Fibroblast of the conjunctiva (primary cell): Measurements from ENCODE around the gene ENPP6.
"Not testable (repeated sequence)": the region's sequence is repeated elsewhere in the genome, so short reads cannot be mapped to it uniquely, and the experiment has no call there.

Experiments used
- DNase-seq: peaks from one replicate; pipeline ENCODE4 v3.0.0-alpha.2; 2010; ENCODE audit warnings: low read depth

ENPP6 gene

DNA sequence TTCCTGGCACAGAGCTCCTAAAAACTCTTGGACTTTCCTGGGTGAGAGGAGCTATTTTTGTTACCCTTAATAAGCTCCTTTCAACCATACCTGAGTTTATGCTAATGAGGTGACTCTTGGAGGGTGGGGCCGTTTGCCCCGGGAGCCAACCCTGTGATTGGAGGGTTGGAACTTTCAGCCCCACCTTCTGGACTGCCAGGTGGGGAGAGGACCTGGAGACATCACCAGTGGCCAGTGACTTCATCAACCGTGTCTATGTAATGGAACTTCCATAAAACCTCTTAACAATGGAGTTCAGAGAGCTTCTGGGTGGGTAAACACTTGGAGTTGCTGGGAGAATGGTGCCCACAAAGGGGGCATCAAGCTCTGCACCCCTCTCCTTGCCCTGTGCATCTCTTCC lies 17.9 kb upstream of the ENPP6 start:
- DNase-seq = no peak

DNA sequence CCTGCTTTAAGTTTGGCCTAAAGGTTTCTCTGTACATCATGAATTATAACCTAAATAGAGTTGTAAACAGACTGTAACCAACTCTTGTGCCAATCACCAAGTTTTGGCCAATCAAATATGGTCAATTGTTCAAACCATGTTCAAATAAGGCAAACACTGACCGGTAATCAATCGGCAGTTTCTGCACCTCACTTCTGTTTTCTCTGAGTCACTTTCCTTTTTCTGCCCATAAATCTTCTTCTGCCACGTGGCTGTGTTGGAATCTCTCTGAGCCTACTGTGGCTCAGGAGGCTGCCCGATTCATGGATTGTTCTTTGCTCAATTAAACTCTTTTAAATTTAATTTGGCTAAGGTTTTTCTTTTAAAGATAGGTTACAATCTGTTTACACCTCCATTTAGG lies 16.5 kb upstream of the ENPP6 start:
- no peak for DNase-seq

DNA sequence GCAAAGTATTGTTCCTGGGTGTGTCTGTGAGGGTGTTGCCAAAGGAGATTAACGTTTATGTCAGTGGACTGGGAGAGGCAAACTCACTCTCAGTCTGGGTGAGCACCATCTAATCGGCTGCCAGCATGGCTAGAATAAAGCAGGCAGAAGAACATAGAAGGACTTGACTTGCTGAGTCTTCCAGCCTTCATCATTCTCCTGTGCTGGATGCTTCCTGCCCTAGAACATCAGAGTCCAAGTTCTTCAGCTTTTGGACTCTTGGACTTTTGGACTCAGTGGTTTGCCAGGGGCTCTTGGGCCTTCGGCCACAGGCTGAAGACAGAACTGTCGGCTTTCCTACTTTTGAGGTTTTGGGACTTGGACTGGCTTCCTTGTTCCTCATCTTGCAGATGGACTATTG lies 15.3 kb upstream of the ENPP6 start:
- no peak for DNase-seq

DNA sequence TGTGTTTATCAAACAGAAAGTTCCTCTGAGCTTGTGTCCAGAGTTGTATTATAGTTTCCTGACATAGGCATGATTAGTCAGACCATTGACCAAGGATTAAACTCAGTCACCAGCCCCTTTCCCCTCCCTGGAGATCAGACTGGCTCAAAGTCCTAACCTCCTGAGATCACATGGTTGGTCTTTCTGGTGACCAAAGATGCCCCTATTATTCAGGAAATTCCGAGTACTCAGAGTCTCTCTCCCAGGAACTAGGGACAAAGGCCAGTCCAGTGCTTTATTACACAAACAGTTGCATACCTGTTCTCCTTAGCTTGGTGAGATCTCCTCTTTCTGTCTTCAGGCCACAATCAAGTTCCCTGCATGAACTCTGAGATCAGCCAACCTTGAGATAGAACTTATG lies 14.5 kb upstream of the ENPP6 start:
- no peak for DNase-seq

DNA sequence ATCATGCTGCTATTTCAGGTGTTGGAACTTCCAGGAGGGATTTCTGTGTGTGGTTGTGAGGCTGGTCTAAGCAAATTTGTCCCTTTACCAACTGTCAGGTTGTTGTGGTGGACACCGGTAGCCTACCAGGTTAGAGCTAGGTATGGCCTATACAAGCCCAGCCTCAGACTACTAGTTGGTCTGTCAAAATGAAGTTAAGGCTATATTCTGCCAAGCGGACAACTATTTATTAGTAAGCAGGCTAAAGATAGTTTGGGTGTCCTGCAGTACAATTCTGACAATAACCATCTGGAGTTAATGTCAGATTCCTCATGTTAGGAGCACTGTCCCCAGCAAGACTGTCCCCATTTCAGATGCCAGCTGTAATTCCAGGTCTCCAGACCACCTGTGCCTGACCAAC lies 13.9 kb upstream of the ENPP6 start:
- DNase-seq = no peak

DNA sequence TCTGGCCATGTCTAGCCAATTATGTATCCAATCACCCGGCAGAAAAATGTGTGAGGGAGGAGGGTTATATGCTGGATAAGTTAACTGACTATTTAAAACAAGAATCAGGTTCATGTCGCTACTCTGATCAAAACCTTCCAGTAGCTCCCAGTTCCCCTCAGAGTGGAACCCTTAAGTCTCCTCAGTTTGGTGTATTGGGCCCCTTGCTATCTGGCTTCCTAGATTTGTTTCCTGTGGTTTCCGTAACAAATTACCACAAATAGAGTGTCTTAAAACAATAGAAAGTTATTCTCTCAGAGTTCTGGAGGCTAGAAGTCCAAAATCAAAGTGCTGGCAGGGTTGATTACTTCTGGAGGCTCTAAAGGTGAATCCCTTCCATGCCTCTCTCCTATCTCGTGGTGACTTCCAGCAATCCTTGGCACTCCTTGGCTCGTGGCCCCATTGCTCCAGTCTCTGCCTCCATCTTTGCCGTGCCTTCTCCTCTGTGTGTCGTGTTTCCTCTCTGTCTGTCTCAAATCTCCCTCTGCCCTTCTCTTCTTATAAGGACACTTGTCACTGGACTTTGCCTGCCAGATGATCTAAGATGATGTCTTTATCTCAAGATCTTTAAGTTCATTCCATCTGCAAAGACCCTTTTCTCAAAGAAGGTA lies 10.5 kb upstream of the ENPP6 start:
- no peak for DNase-seq

DNA sequence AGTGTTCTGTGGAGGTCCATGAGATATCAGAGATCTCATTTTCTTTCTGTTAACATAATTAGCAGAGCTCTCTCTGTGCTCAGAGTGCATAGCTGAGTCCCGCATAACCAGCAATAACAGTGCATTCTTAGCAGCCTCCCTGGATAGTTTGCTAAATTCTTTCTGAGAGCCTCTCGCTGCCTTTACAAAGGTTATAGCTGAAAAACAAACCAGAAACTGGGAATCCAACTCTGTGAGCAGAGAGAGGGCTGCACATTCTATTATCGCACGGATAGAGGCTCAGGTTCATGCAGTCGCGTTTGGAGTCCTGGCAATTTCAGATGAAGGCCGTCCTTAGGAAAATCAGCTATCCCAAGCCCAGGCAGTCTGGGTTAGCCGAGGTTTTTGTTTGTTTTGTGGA lies 1.2 kb downstream of the ENPP6 start:
- DNase-seq = no peak

DNA sequence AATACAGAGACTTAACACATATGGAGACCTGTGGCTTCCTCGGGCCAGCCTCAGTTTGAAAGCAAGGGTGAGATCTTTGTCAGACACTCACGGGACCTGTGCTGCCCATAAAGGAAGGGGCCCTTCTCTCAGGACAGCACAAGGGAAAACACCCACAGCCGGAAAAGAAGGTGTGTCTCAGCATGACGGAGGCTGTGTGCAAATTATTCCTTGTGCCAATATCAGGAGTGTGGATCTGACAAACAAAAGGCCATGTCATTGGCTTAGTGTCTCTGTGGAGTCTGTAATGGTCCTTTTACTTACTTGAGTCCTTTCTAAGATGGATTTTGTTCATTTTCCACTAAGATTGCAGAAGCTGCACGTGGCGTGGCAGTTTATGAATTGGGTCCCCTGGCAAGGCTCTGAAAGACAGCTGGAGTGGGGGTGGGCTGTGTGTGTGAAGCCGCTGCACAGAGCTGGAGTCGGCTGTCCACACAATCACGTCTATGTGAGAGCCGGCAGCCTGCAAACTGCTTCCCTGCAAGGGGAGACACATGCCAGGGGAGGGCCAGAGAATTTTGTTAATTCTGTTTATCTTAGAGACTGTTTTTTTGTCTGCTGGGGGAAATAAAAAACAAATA lies 1.9 kb downstream of the ENPP6 start:
- DNase-seq = no peak

DNA sequence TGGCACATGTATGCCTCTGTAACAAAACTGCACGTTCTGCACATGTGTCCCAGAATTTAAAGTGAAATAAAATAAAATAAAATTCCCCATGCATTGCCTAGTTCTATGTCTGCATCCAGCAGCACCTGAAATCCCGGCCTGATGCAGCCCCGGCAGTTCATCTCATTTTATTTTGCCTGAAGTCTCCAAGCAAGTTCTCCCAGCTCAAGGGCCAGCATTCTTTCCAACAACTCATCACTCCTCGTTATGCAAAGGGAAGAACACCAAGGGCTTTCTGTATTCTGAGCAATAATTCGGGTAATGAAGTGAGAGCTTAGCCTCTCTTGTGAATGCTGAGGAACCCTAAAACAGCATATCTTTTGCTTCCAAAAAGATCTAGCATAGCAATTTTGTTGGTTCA lies 2.7 kb downstream of the ENPP6 start:
- no peak for DNase-seq

DNA sequence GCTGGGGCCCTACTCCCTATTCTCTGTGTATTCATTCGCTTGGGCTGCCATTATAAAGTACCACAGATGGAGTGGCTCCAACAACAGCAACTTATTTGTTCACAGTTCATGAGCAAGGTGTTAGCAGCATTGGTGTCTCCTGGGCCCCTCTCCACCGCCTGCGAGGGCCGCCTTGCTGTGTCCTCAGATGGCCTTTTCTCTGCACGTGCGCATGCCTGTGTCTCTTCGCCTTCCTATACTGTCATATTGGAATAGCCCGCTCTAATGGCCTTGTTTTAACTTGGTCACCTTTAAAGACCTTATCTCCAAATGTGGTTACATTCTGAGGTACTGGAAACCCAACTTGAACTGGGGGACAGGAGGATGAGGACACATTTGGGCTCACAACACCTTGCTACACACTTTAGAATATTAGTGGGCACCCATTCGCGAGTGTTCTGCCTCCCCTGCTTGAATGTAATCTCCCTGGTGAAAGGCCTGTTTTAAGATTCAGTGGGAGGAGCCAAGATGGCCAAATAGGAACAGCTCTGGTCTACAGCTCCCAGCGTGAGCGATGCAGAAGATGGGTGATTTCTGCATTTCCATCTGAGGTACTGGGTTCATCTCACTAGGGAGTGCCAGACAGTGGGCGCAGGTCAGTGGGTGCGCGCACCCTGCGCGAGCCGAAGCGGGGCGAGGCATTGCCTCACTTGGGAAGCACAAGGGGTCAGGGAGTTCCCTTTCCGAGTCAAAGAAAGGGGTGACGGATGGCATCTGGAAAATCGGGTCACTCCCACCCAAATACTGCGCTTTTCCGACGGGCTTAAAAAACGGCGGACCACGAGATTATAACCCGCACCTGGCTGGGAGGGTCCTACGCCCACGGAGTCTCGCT lies 9.7 kb downstream of the ENPP6 start:
- DNase-seq = not testable (repeated sequence)

DNA sequence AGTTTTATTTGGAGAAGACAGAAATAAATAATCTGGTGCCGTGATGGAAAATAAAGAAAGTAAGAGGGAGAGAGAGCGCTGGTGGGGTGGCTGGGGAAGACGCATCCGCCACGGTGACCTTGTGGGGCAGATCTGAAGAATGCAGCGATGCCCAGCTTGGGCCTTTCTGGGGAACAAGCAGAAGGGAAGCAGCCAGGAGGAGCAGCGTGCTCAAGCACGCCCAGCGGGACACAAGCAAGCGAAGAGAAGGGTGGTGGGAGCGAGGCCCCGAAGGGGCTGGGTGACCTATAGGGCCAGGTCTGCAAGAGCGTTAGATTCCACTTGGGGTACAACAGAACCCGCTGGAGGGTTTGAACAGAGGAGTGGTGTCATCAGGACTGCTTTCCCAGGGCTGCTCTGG lies 12.4 kb downstream of the ENPP6 start:
- no peak for DNase-seq

DNA sequence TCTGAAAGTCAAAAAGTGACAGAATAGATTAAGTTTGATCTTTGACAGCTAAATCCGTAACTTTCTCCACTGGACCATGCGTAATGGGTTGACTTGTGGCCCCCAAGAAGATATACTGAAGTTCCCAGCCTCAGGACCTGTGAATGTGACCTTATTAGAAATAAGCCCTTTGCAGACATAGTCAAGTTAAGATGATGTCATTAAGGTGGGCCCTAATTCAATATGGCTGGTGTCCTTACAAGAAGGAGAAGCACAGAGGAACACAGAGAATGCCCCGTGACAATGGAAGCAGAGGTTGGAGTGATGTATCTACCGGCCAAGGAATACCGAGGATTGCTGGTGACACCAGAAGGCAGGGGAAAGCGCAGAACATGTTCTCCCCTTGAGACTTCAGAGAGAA lies 14.4 kb downstream of the ENPP6 start:
- no peak for DNase-seq

DNA sequence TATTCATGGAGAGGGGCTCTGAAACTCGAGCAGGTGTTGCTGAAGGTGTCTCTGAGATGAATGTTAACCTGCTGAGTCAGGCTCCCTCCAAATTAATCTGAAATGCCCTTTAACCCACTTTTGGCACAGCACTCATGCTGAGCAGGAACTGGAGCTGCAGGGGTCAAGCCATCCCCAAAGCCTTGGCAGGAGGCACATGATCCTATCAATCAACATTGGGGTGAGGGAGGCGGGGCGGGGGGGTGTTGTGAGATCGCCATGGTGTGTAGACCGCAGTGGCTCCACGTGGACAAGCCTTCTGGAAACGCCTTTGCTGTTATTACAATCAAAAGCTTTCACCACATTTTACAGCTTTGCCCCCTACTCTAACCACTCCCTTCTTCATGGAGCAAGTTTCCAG lies 16.5 kb downstream of the ENPP6 start:
- no peak for DNase-seq

DNA sequence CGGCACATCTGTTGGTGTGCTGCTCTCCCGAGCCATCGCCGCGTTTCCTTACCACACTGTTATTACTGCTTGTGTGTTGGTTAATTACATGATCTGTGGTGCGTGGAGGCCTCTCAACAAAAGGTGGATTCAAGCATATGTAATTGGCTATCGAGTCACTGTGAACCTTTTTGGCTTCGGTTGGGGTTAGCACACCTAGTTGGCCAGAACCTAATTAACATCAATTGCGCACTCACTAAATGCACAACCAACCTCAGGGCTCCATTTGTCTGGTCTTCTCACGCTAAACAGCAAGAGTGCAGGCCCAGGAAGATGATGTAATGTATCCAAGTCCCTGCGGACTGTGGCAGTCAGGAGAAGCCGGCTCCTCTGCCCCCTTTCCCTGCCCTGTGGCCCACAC lies 17.4 kb downstream of the ENPP6 start:
- DNase-seq = no peak

DNA sequence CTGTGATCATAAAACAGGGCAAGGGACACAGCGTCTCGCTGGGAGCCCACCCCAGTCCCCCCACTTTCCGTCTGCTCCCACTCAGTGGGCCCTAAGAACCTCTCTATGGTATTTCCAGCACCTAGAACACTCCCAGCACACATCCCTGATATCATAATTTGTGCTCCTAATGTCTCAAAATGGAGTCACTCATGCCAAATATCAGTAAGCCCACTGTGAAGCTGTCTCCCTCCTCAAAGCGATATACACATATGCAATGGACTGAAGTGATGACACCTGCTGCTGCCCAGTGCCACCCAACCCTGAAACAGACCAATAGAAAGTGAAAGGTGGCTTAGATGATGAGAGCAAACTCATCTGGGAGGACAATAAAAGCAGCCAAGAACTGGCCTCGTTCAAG lies 17.9 kb downstream of the ENPP6 start:
- DNase-seq = no peak

DNA sequence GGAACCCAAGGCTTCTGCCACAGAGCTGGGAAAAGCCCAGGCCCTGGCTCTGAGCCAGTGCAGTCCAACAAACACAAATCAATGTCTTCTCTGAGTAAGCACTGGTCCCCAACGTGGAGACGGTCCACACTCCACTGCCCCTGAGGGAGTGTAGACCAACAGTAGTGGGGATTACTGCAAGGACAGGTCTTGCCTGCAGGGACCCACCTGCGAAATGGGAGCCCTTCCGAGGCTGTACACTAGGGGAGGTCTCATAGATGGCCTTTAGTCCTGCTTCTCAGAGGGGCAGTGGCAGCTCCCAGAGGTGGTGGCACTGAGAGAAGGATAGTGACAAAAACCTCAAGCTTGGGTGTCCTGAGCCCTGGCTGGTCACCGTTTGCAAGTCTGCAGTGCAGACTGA lies 19.5 kb downstream of the ENPP6 start:
- DNase-seq = no peak

DNA sequence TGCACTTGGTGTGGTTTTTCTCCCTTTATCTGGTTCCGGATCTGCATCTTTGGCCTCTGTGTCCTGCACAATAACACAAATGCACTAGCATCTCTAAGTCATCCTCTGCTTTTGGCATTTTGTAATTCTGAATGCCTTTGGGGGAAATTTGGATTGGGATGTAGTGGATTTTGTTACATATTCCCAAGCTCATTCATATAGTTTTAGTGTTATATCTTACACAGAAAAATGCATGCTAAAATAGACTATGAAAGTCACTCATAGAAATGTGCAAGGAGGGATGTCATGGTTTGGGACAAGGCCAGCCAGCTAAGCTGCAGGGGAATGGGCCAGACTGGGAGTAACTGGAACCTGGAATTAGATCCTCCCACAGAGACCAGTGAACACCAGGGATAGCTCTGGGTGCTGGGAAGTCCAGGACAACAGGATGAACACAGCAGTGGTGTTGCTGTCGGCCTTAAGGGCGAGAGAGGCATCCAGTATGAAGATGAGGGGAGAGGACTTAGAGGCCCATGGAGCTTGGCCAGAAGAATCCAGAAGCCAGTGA lies 20.1 kb downstream of the ENPP6 start:
- DNase-seq = no peak

DNA sequence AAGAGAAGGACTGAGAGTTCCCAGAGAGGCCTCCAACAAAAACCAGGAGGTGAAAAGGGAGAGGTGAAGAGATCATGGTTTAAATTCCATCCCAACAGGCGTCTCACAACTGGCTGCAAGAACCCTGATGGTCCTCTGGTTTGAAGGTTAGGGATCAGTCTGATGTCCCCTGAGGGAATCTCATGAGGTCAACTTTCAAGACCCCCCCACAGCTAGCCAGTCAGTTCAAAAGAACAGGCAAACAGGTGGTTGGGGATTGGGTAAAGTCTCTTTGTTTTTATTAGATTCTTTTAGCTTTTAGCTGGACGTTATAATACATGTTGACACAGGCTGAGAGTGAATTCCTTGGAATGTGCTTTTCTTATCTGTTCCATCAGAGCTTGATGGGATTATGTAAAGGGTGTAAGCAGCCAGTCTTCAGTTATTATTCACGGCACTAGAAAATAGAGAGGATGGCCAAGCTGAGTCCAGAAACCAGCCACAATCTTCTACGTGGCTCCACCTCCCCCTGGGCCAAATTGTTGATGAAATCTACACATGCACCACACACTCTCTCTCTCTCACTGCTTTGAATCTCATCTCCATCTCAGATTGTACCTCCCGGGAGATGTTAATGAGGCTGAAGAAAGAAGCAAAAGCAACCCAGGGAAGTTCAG lies 20.8 kb downstream of the ENPP6 start:
- no peak for DNase-seq

DNA sequence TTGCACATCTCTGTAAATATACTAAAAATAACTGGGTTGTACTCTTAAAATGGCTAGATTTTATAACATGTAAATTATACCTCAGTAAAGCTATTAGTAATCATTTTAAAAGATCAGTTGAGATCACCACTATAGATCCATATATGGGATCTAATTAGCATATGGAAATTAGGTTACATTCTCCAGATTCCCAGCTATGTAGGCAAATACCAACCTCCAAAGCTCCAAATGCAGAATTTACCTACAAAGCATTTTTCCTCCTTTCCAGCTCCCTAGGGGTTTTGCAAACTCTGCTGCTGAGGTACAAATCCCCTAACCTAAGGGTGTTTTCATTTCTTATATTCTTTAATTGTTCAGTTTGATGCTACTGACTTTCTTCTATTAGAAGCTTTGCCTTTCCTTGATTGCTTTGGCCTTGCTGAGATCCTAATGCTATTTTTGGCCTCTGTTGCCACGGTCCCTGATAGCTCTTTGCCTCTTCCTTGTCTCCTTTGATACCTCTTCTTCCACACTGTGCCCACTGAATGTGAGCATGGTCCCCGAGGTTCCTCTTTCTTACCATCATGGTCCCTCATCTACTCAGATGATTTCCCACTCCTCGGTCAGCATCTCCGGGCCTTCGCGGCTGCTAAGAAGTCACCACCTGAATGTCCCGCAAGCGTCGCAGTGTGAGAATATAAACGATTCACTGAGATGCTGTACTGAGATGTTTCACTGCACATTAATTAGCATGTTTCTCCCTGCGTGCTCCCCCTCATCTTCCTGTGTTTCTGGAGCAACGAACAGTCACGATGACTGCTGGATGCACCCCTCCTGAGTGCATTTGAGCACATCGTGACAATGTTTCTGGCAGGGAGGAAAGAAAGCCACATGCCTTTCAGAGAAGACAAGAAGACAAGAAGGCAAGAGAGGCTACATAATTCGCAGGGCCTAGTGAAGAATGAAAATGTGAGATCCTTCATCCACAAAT lies 23.8 kb downstream of the ENPP6 start:
- DNase-seq = no peak

DNA sequence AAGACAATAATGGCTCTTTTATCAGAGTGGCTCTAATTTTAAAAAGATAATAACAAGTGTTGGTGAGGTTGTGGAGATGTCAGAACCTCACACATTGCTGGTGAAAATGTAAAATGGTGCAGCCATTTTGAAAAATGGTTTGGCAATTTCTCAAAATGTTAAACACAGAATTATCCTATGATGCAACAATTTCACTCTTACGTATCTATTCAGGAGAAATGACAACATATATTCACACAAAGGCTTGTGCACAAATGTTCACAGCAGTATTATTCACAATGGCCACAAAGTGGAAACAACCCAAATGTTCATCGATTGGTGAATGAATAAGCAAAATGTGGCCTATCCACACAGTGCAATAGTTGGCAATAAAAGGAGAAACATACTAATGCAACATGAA lies 24.7 kb downstream of the ENPP6 start:
- no peak for DNase-seq

DNA sequence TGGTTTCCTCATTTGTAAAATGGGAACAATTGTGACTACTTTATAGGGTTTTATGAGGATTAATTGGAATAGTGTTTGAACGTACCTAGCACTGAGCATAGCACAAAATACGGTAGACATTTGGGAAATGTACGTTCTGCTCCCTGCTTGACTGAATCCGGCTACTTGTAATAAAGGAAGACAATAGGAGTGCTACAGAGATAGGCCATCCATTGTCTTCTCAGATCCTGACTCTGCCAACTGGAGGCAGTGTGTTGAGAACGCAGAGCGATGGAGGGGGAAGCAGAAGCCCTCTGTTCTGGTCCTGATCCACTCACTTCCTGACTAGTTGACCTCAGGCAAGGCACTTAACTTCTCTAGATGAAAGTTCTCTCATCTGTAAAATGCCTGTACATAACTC lies 26.4 kb downstream of the ENPP6 start:
- no peak for DNase-seq
